PC-9 (cell line): ENCODE data around the gene SCAF8.
"Not testable (repeated sequence)": the region's sequence is repeated elsewhere in the genome, so short reads cannot be mapped to it uniquely, and the experiment has no call there.

Experiments used
- CTCF ChIP-seq: fragments of 200-600 bp; sonication (generic); conservative IDR thresholded peaks from 2 replicates; pipeline ENCODE4 v1.6.1; 2017; ENCODE audit warnings: mixed run types, antibody characterized with exemption, mild to moderate bottlenecking, moderate library complexity
- EZH2 ChIP-seq: fragments of 200-600 bp; sonication (generic); IDR thresholded peaks from 2 replicates; pipeline ENCODE4 v1.8.0; 2017; ENCODE audit warnings: antibody characterized with exemption, low read depth

DNA sequence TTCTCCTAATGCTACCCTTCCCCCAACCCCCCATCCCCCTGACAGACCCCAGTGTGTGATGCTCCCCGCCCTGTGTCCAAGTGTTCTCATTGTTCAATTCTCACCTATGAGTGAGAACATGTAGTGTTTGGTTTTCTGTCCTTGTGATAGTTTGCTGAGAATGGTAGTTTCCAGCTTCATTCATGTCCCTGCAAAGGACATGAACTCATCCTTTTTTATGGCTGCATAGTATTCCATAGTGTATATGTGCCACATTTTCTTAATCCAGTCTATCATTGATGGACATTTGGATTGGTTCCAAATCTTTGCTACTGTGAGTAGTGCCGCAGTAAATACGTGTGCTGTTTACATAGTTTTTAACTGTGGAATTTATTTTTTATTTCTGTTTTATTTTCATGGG, 78.4 kb downstream of the SCAF8 start:
- TF ChIP-seq CTCF, EZH2: not testable (repeated sequence)
